NCI-H2196 (cell line): Measurements from ENCODE around the gene BAZ1B.
"Not testable (repeated sequence)": the region's sequence is repeated elsewhere in the genome, so short reads cannot be mapped to it uniquely, and the experiment has no call there.

ENCODE experiments used
- DNase-seq: peaks from one replicate; lab custom pipeline; 2025; ENCODE audit not compliant: unreplicated experiment; lab: John Stamatoyannopoulos, UW

Gene BAZ1B

GRCh38 chr7:73504017-73504416 lies 18.1 kb downstream of the BAZ1B start:
- DNase-seq = no peak

- DNase-seq = no peak
These were observed 18.9 kb downstream of the BAZ1B start for GRCh38 chr7:73503229-73503628.

- no peak for DNase-seq
These were observed 25.5 kb downstream of the BAZ1B start for GRCh38 chr7:73496626-73497025.

- not testable (repeated sequence) for DNase-seq
These were observed 26.6 kb downstream of the BAZ1B start for GRCh38 chr7:73495507-73495906.

GRCh38 chr7:73489976-73490375 lies 32.1 kb downstream of the BAZ1B start:
- DNase-seq = no peak

GRCh38 chr7:73487486-73487885 lies 34.6 kb downstream of the BAZ1B start:
- no peak for DNase-seq

- no peak for DNase-seq
These were observed 38.9 kb downstream of the BAZ1B start for GRCh38 chr7:73483171-73483570.

GRCh38 chr7:73482746-73483145 lies 39.3 kb downstream of the BAZ1B start:
- DNase-seq = peak; percentile 12

GRCh38 chr7:73481521-73481920 lies 40.6 kb downstream of the BAZ1B start:
- not testable (repeated sequence) for DNase-seq

- no peak for DNase-seq
These were observed 43.5 kb downstream of the BAZ1B start for GRCh38 chr7:73478549-73478948.

- no peak for DNase-seq
These were observed 44.7 kb downstream of the BAZ1B start for GRCh38 chr7:73477376-73477775.

- no peak for DNase-seq
These were observed 51.9 kb downstream of the BAZ1B start for GRCh38 chr7:73470208-73470607.

- DNase-seq = not testable (repeated sequence)
These were observed 55.0 kb downstream of the BAZ1B start for GRCh38 chr7:73467046-73467445.

- DNase-seq = no peak
These were observed 56.0 kb downstream of the BAZ1B start for GRCh38 chr7:73466112-73466511.

- no peak for DNase-seq
These were observed 58.1 kb downstream of the BAZ1B start for GRCh38 chr7:73463966-73464365.

- DNase-seq = no peak
These were observed 58.8 kb downstream of the BAZ1B start for GRCh38 chr7:73463260-73463659.

GRCh38 chr7:73461782-73462285 lies 60.3 kb downstream of the BAZ1B start:
- no peak for DNase-seq

GRCh38 chr7:73454424-73454823 lies 67.7 kb downstream of the BAZ1B start:
- DNase-seq = no peak

GRCh38 chr7:73452999-73453635 lies 69.0 kb downstream of the BAZ1B start:
- no peak for DNase-seq

GRCh38 chr7:73451780-73452398 lies 70.2 kb downstream of the BAZ1B start:
- DNase-seq = peak; percentile 61

- DNase-seq = peak; percentile 30
These were observed 72.7 kb downstream of the BAZ1B start for GRCh38 chr7:73449422-73449821.

GRCh38 chr7:73448609-73449008 lies 73.5 kb downstream of the BAZ1B start:
- no peak for DNase-seq
